AG20443 (cell line): Measurements from ENCODE around the gene EXOC3L2.
"Not testable (repeated sequence)": the region's sequence is repeated elsewhere in the genome, so short reads cannot be mapped to it uniquely, and the experiment has no call there.

ENCODE experiments used
- DNase-seq: peaks from one replicate; pipeline ENCODE4 v3.0.0; 2012; ENCODE audit warnings: low spot score, mixed read lengths

EXOC3L2 gene

GRCh38 chr19:45245334-45245787 is at the start of gene EXOC3L2:
TSS of gene EXOC3L2 (minus strand) at chr19:45245407. CDS start at chr19:45239045, 6,362 bp downstream.
- no peak for DNase-seq

- DNase-seq: no peak
These were observed 49.3 kb upstream of the EXOC3L2 start for GRCh38 chr19:45294291-45295029.

GRCh38 chr19:45293682-45294081 is 48.5 kb upstream of the EXOC3L2 start:
- DNase-seq: no peak

GRCh38 chr19:45291834-45292233 is 46.6 kb upstream of the EXOC3L2 start:
- DNase-seq: no peak

- DNase-seq: no peak
These were observed 45.2 kb upstream of the EXOC3L2 start for GRCh38 chr19:45290381-45290931.

- no peak for DNase-seq
These were observed 38.3 kb upstream of the EXOC3L2 start for GRCh38 chr19:45283443-45284033.

- DNase-seq: no peak
These were observed 35.3 kb upstream of the EXOC3L2 start for GRCh38 chr19:45280471-45280961.

- DNase-seq: no peak
These were observed 34.5 kb upstream of the EXOC3L2 start for GRCh38 chr19:45279587-45280192.

GRCh38 chr19:45278087-45278486 is 32.9 kb upstream of the EXOC3L2 start:
- DNase-seq: no peak

GRCh38 chr19:45276284-45276687 is 31.1 kb upstream of the EXOC3L2 start:
- no peak for DNase-seq

- no peak for DNase-seq
These were observed 30.3 kb upstream of the EXOC3L2 start for GRCh38 chr19:45275370-45275971.

- DNase-seq: no peak
These were observed 28.3 kb upstream of the EXOC3L2 start for GRCh38 chr19:45273521-45273855.

- no peak for DNase-seq
These were observed 26.5 kb upstream of the EXOC3L2 start for GRCh38 chr19:45271735-45272108.

- no peak for DNase-seq
These were observed 26.0 kb upstream of the EXOC3L2 start for GRCh38 chr19:45271098-45271734.

- DNase-seq: not testable (repeated sequence)
These were observed 24.7 kb upstream of the EXOC3L2 start for GRCh38 chr19:45269939-45270338.

- DNase-seq: no peak
These were observed 22.1 kb upstream of the EXOC3L2 start for GRCh38 chr19:45267296-45267695.

GRCh38 chr19:45265375-45265774 is 20.2 kb upstream of the EXOC3L2 start:
- DNase-seq: no peak

- no peak for DNase-seq
These were observed 19.6 kb upstream of the EXOC3L2 start for GRCh38 chr19:45264781-45265317.

- no peak for DNase-seq
These were observed 17.8 kb upstream of the EXOC3L2 start for GRCh38 chr19:45263013-45263412.

GRCh38 chr19:45262570-45262969 is 17.4 kb upstream of the EXOC3L2 start:
- no peak for DNase-seq

- DNase-seq: no peak
These were observed 13.7 kb upstream of the EXOC3L2 start for GRCh38 chr19:45258862-45259261.

- DNase-seq: no peak
These were observed 11.6 kb upstream of the EXOC3L2 start for GRCh38 chr19:45256836-45257235.
